ENCODE results near the gene AP5M1. TPM values are rescaled to one million over a fixed set of nuclear protein-coding genes. Genes with fewer than 3 reads are reported as not detected.

The AP5M1 gene
- total and polyA plus RNA-seq, 10 of the 15 experiments (the other 5 are each of a cell fraction or from before 2014, with no cell fraction given) = 23.9 to 66.0 (median 38.4) TPM

DNA sequence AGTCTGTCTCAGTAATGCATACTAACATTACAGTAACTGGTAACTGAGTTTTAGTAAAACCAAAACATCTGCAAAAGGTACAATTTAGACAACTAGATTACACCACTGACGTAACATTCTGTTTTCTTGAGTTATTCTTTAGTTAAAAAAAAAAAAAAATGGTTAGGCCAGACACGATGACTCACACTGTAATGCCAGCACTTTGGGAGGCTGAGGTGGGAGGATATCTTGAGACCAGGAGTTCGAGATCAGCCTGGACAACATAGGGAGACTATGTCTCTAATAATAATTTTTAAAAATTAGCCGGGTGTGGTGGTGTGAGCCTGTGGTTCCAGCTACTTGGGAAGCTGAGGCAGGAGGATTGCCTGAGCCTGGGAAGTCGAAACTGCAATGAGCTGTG, 34.1 kb downstream of the AP5M1 start:
- POLR2A ChIA-PET = no interaction called here
- Histone ChIP-seq H3K9me3 (replicated peaks; ENCODE audit: control insufficient read depth, insufficient read depth, low read length) (no peaks in the 10 kb centered on the region), H3K27ac (ENCODE audit: control insufficient read depth, insufficient read depth) (no peak overlapping the region), H3K36me3 (ENCODE audit: control insufficient read depth in 2 of 2, insufficient read depth in 2 of 2, low read length in 1 of 2) (no peaks in the 10 kb centered on the region), H2AFZ (ENCODE audit: control insufficient read depth, low read depth, low read length) (no peak overlapping the region), H3K4me3 (no peak overlapping the region), H3K4me2 (ENCODE audit: control insufficient read depth, insufficient read depth) (no peak overlapping the region), H4K20me1 (ENCODE audit: control insufficient read depth, insufficient read depth) (no peaks in the 10 kb centered on the region), H3K79me2 (ENCODE audit: control insufficient read depth, insufficient read depth, low read length) (no peaks in the 10 kb centered on the region), H3K27me3 (replicated peaks in 1 of 2; ENCODE audit: control insufficient read depth in 2 of 2, insufficient read depth in 2 of 2, low read length in 1 of 2) (no peaks in the 10 kb centered on the region), H3K9ac (ENCODE audit: control insufficient read depth, insufficient read depth, low read length) (no peak overlapping the region), H3K4me1 (ENCODE audit: control insufficient read depth, insufficient read depth, low read length) (no peaks in the 10 kb centered on the region)
- RAD21 ChIA-PET (ENCODE audit: unreplicated experiment) = no interaction called here
- no TSS peak for BruUV-seq (replicated peaks)
- FAIRE-seq = no peak
- CTCF ChIA-PET = interaction anchor here (1.0 to 1.5 kb wide), 2 partner anchors 9 to 17 kb away, joined by 3 to 4 read pairs; no protein-coding TSS in a partner anchor
- SMC1A ChIA-PET (ENCODE audit: uncharacterized antibody, unreplicated experiment) = interaction anchor here (1.3 kb wide), 1 partner anchor 24 kb away, joined by 3 read pairs; no protein-coding TSS in a partner anchor
- TF ChIP-seq GABPA (IDR thresholded peaks at IDR 0.05; ENCODE audit: low read depth) = no peak
- TF ChIP-seq NFIC (IDR thresholded peaks at IDR 0.05; ENCODE audit: low read depth, low read length) = no peak
- no peak for TF ChIP-seq ETV6 (conservative IDR thresholded peaks at IDR 0.05 in 1 of 2, IDR thresholded peaks at IDR 0.05 in 1 of 2; ENCODE audit: borderline replicate concordance in 1 of 2, low read depth in 1 of 2)
- TF ChIP-seq, protein P1, sequence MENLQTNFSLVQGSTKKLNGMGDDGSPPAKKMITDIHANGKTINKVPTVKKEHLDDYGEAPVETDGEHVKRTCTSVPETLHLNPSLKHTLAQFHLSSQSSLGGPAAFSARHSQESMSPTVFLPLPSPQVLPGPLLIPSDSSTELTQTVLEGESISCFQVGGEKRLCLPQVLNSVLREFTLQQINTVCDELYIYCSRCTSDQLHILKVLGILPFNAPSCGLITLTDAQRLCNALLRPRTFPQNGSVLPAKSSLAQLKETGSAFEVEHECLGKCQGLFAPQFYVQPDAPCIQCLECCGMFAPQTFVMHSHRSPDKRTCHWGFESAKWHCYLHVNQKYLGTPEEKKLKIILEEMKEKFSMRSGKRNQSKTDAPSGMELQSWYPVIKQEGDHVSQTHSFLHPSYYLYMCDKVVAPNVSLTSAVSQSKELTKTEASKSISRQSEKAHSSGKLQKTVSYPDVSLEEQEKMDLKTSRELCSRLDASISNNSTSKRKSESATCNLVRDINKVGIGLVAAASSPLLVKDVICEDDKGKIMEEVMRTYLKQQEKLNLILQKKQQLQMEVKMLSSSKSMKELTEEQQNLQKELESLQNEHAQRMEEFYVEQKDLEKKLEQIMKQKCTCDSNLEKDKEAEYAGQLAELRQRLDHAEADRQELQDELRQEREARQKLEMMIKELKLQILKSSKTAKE (IDR thresholded peaks at IDR 0.05; ENCODE audit: low read depth, poor library complexity, severe bottlenecking) = no peak
- TF ChIP-seq EED (IDR thresholded peaks at IDR 0.05; ENCODE audit: low read depth) = no peak
- TF ChIP-seq ZNF592 (IDR thresholded peaks at IDR 0.05) = no peak
- TF ChIP-seq YBX1 (IDR thresholded peaks at IDR 0.05) = no peak
- TF ChIP-seq, protein P2, sequence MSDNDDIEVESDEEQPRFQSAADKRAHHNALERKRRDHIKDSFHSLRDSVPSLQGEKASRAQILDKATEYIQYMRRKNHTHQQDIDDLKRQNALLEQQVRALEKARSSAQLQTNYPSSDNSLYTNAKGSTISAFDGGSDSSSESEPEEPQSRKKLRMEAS (IDR thresholded peaks at IDR 0.05; ENCODE audit: low read depth, low read length) = no peak
- TF ChIP-seq RCOR1 (conservative IDR thresholded peaks at IDR 0.05; ENCODE audit: low read depth, low read length) = no peak
- no peak for TF ChIP-seq YY1 (IDR thresholded peaks at IDR 0.05; ENCODE audit: low read depth, low read length)
- no peak for ATAC-seq
- in situ Hi-C loops (cut with MboI) = no loop called here
- 55% methylated on average over 5 of the region's 5 CpGs for WGBS (ENCODE audit: insufficient coverage, insufficient replicate concordance, low lambda C conversion rate, missing lambda C conversion rate)
- DNase-seq (ENCODE audit: low read depth, low spot score) = no peak
- intact Hi-C loops (cut with micrococcal nuclease; ENCODE audit: unreplicated experiment) = no loop called here
